HepG2 (cell line): ENCODE measurements around the gene INSIG2. TPM values are rescaled to one million over a fixed set of nuclear protein-coding genes. Genes with fewer than 3 reads are reported as not detected.

Experiments
- ARID2 ChIP-seq: sonication (generic); formaldehyde crosslinking; IDR thresholded peaks from 2 replicates; pipeline ENCODE4 v1.8.1; 2022; ENCODE audit warnings: mild to moderate bottlenecking, missing genetic modification reagents, borderline replicate concordance
- ATF1 ChIP-seq: IDR thresholded peaks from 2 replicates; pipeline ENCODE4 v1.6.1; 2016; ENCODE audit warnings: mild to moderate bottlenecking, control low read depth
- BCL6 ChIP-seq: IDR thresholded peaks from 2 replicates; pipeline ENCODE4 v1.6.1; 2016; ENCODE audit warnings: missing genetic modification reagents, missing compliant biosample characterization
- FOXO1 ChIP-seq: sonication (generic); formaldehyde crosslinking; IDR thresholded peaks from 2 replicates; pipeline ENCODE4 v1.4.0; 2020; ENCODE audit warnings: missing genetic modification reagents
- GATA4 ChIP-seq: sonication (generic); IDR thresholded peaks from 2 replicates; pipeline ENCODE4 v1.6.1; 2016; ENCODE audit warnings: antibody characterized with exemption, low read depth, borderline replicate concordance
- NCOA1 ChIP-seq: sonication (generic); formaldehyde crosslinking; IDR thresholded peaks from 2 replicates; pipeline ENCODE4 v1.9.0; 2021; ENCODE audit warnings: missing genetic modification reagents
- NR1H2 ChIP-seq: sonication (generic); formaldehyde crosslinking; IDR thresholded peaks from 2 replicates; pipeline ENCODE4 v1.8.1; 2022; ENCODE audit warnings: low read depth, missing genetic modification reagents, borderline replicate concordance
- RARA ChIP-seq: IDR thresholded peaks from 2 replicates; pipeline ENCODE4 v1.6.1; 2016; ENCODE audit warnings: missing genetic modification reagents, missing compliant biosample characterization
- TARDBP ChIP-seq: sonication (generic); formaldehyde crosslinking; IDR thresholded peaks from 2 replicates; pipeline ENCODE4 v1.8.0; 2022; ENCODE audit warnings: mild to moderate bottlenecking, missing genetic modification reagents
- ZNF253 ChIP-seq: sonication (generic); formaldehyde crosslinking; IDR thresholded peaks from 2 replicates; pipeline ENCODE4 v1.8.0; 2022; ENCODE audit warnings: mild to moderate bottlenecking, missing genetic modification reagents, borderline replicate concordance
- ZNF256 ChIP-seq: sonication (generic); formaldehyde crosslinking; conservative IDR thresholded peaks from 2 replicates; pipeline ENCODE4 v1.4.0; 2020; ENCODE audit warnings: missing genetic modification reagents
- ZNF317 ChIP-seq: sonication (generic); formaldehyde crosslinking; IDR thresholded peaks from 2 replicates; pipeline ENCODE4 v1.5.0; 2020; ENCODE audit warnings: mild to moderate bottlenecking, missing genetic modification reagents
- ZNF788 ChIP-seq: sonication (generic); formaldehyde crosslinking; IDR thresholded peaks from 2 replicates; pipeline ENCODE4 v1.5.0; 2020; ENCODE audit warnings: mild to moderate bottlenecking, missing genetic modification reagents, borderline replicate concordance
- ZNF839 ChIP-seq: sonication (generic); formaldehyde crosslinking; IDR thresholded peaks from 2 replicates; pipeline ENCODE4 v1.4.0; 2020; ENCODE audit warnings: missing genetic modification reagents, mild to moderate bottlenecking, borderline replicate concordance
- ZNF878 ChIP-seq: sonication (generic); formaldehyde crosslinking; IDR thresholded peaks from 2 replicates; pipeline ENCODE4 v1.8.1; 2023; ENCODE audit warnings: mild to moderate bottlenecking, missing genetic modification reagents, moderate library complexity
- polyA plus RNA-seq, 8 experiments: library from polyadenylated mRNA; depleted of rRNA in 3 of 8; stranded (reverse) in 7 of 8; unstranded in 1 of 8; fragments of >200 nt; fragmentation: Illumina TruSeq in 4 of 8; extraction: Trizol in 4 of 8; gene quantifications; 2 replicates each; pipeline versions ENCODE4 v1.2.1 to v1.2.3, GENCODE V29; 2011 to 2016; ENCODE audit warnings: low read depth in 4 of 8, missing spikeins in 1 of 8, mixed read lengths in 1 of 8; ENCODE audit not compliant: insufficient read depth in 1 of 8
- total RNA-seq, 5 experiments: library from RNA; depleted of rRNA; stranded (reverse); fragments of >200 nt; fragmentation: Illumina TruSeq; extraction: Trizol; gene quantifications; 2 replicates each; pipeline ENCODE4 v1.2.3, GENCODE V29; 2016; ENCODE audit warnings: low read depth in 1 of 5
- TF ChIP-seq, protein P1 (sequence below): sonication (generic); formaldehyde crosslinking; IDR thresholded peaks from 2 replicates; pipeline ENCODE4 v1.4.0; 2020; ENCODE audit warnings: missing genetic modification reagents
- TF ChIP-seq, protein P2 (sequence below): sonication (generic); formaldehyde crosslinking; IDR thresholded peaks from 2 replicates; pipeline ENCODE4 v1.4.0; 2020; ENCODE audit warnings: missing genetic modification reagents, borderline replicate concordance

The INSIG2 gene
- total and polyA plus RNA-seq, 2 of the 13 experiments (the other 11 are each of a cell fraction or from before 2014, with no cell fraction given) = 73.5 to 481 TPM

DNA sequence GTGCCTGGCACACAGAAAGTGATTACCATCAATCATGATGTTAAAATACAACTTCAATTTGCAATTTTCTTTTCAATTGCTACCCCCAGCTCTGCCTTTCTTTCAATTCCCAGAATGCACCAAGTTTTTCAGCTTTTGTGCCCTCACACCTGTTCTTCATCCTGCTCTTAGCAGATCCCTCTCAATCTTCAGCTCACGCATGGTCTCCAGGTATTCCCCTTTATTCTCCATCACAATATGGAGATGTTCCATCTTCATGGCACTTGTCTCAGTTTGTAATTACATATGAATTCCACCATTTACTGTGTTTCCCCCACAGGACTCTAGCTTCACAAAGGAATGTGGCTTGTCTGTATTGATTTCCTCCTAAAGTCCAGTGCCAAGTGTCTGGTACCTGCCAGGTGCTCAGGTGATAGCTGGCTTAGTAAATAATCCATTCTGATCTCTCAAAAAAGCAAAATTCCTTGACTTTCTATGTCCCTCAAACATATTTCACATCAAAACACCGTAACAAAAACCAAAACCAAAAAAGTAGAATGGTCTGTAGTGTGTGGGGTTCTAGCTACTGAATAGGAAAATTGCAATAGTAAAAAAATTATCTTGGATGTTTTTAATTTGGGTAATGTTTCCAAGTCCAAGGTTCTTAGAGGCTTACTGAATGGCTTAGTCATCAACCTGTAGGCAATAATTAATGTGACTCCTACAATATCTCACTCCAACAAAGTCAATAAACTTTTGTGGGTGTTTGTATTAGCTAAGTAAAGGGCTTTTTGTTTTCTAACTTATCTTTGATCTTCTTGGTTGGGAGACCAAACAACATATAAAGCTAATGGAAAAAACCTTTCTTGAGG, 2.9 kb upstream of the INSIG2 start (continued):
- TF ChIP-seq NR1H2 (CRISPR knock-in tag) (no peak), ZNF839 (CRISPR knock-in tag) (no peak), GATA4 (peak; percentile 79; the same call in 1 of the 2 replicates), ARID2 (CRISPR knock-in tag) (peak; percentile 38; the same call in 1 of the 2 replicates), ZNF788 (no peak), ZNF253 (CRISPR knock-in tag) (no peak), ZNF317 (CRISPR knock-in tag) (peak; percentile 28; the same call in 1 of the 2 replicates), FOXO1 (CRISPR knock-in tag) (peak; percentile 62), ATF1 (CRISPR knock-in tag) (peak; percentile 72), TARDBP (CRISPR knock-in tag) (peak; percentile 55), NCOA1 (CRISPR knock-in tag) (no peak), BCL6 (CRISPR knock-in tag) (peak; percentile 63; the same call in 1 of the 2 replicates), ZNF878 (peak; percentile 32; the same call in 1 of the 2 replicates), RARA (CRISPR knock-in tag) (peak; percentile 51; the same call in 1 of the 2 replicates), ZNF256 (CRISPR knock-in tag) (no peak; the same call in 1 of the 2 replicates)
- TF ChIP-seq, protein P1, sequence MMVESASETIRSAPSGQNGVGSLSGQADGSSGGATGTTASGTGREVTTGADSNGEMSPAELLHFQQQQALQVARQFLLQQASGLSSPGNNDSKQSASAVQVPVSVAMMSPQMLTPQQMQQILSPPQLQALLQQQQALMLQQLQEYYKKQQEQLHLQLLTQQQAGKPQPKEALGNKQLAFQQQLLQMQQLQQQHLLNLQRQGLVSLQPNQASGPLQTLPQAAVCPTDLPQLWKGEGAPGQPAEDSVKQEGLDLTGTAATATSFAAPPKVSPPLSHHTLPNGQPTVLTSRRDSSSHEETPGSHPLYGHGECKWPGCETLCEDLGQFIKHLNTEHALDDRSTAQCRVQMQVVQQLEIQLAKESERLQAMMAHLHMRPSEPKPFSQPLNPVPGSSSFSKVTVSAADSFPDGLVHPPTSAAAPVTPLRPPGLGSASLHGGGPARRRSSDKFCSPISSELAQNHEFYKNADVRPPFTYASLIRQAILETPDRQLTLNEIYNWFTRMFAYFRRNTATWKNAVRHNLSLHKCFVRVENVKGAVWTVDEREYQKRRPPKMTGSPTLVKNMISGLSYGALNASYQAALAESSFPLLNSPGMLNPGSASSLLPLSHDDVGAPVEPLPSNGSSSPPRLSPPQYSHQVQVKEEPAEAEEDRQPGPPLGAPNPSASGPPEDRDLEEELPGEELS (CRISPR knock-in tag) = peak; percentile 78
- TF ChIP-seq, protein P2, sequence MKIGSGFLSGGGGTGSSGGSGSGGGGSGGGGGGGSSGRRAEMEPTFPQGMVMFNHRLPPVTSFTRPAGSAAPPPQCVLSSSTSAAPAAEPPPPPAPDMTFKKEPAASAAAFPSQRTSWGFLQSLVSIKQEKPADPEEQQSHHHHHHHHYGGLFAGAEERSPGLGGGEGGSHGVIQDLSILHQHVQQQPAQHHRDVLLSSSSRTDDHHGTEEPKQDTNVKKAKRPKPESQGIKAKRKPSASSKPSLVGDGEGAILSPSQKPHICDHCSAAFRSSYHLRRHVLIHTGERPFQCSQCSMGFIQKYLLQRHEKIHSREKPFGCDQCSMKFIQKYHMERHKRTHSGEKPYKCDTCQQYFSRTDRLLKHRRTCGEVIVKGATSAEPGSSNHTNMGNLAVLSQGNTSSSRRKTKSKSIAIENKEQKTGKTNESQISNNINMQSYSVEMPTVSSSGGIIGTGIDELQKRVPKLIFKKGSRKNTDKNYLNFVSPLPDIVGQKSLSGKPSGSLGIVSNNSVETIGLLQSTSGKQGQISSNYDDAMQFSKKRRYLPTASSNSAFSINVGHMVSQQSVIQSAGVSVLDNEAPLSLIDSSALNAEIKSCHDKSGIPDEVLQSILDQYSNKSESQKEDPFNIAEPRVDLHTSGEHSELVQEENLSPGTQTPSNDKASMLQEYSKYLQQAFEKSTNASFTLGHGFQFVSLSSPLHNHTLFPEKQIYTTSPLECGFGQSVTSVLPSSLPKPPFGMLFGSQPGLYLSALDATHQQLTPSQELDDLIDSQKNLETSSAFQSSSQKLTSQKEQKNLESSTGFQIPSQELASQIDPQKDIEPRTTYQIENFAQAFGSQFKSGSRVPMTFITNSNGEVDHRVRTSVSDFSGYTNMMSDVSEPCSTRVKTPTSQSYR (CRISPR knock-in tag) = peak; percentile 30; the same call in 1 of the 2 replicates
